ENCODE measurements around the gene GPR155. TPM values are rescaled to one million over a fixed set of nuclear protein-coding genes. Genes with fewer than 3 reads are reported as not detected.

GPR155 gene
- total and polyA plus RNA-seq, 2 experiments from 2014 or later: 1.2 to 1.3 TPM

DNA sequence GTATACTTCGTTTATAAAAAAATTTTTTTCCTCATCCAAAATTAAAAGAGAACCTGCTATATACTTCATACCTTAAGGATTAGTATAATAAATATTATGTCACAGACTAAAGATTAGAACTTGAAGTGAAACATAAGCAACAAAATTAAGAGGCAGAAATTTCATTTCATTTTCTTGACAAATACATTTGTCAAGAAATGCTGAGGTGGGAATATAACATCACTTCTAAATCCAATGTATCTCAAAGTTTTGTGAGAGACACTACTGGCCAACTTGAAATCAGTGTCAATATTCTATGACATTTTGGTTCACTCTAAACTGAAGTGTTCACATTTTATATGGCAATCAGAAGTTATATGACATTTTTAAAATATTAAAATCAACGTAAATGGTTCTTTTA lies 47.5 kb downstream of the GPR155 start:
- H3K27me3 ChIP-seq (ENCODE audit: insufficient read depth): no peaks in the 10 kb centered on the region
- DNase-seq (ENCODE audit: low spot score) (no peak), ATAC-seq (no peak)
- no peaks in the 10 kb centered on the region for H3K79me2 ChIP-seq (replicated peaks; ENCODE audit: insufficient read depth)
- H2AFZ ChIP-seq: no peak overlapping the region
- no peak for TF ChIP-seq ETS1 (IDR thresholded peaks at IDR 0.05)
- no peaks in the 10 kb centered on the region for H3K36me3 ChIP-seq (ENCODE audit: insufficient read depth)
- Mint-ChIP-seq H3K9me3 (no peaks in the 10 kb centered on the region), H3K27ac (no peak overlapping the region), H3K27me3 (ENCODE audit: insufficient read depth, low read depth, poor library complexity) (peaks cover 4% of the 10 kb centered on the region), H3K4me1 (peaks cover 4% of the 10 kb centered on the region), H3K4me3 (no peak overlapping the region), H3K36me3 (ENCODE audit: low read depth) (no peaks in the 10 kb centered on the region)
- no peak overlapping the region for H3K4me3 ChIP-seq
- H3F3A ChIP-seq (replicated peaks; ENCODE audit: low read depth): no peaks in the 10 kb centered on the region
- H3K4me2 ChIP-seq: no peak overlapping the region
- no peaks in the 10 kb centered on the region for H3K9me2 ChIP-seq (ENCODE audit: insufficient read depth)
- H3K4me1 ChIP-seq (ENCODE audit: insufficient read depth): no peaks in the 10 kb centered on the region
- H4K20me1 ChIP-seq (replicated peaks; ENCODE audit: insufficient read depth): no peaks in the 10 kb centered on the region
- H3K27ac ChIP-seq (ENCODE audit: low read depth): no peak overlapping the region

- H2AFZ ChIP-seq: no peak overlapping the region
- H3K4me2 ChIP-seq: no peak overlapping the region
- H3K9me3 Mint-ChIP-seq: no peaks in the 10 kb centered on the region; the same call in 2 of the 3 replicates
- no peaks in the 10 kb centered on the region for H3K36me3 Mint-ChIP-seq (ENCODE audit: low read depth)
- H3K27ac ChIP-seq (ENCODE audit: low read depth): no peak overlapping the region
- peaks cover 4% of the 10 kb centered on the region for H3K27me3 Mint-ChIP-seq (ENCODE audit: insufficient read depth, low read depth, poor library complexity)
- no peaks in the 10 kb centered on the region for H3K36me3 ChIP-seq (ENCODE audit: insufficient read depth)
- ATAC-seq (no peak), DNase-seq (ENCODE audit: low spot score) (no peak)
- H3K79me2 ChIP-seq (replicated peaks; ENCODE audit: insufficient read depth): no peaks in the 10 kb centered on the region
- no peak overlapping the region for H3K4me3 ChIP-seq
- H4K20me1 ChIP-seq (replicated peaks; ENCODE audit: insufficient read depth): no peaks in the 10 kb centered on the region
- no peaks in the 10 kb centered on the region for H3F3A ChIP-seq (replicated peaks; ENCODE audit: low read depth)
- H3K4me1 ChIP-seq (ENCODE audit: insufficient read depth): no peaks in the 10 kb centered on the region
- no peaks in the 10 kb centered on the region for H3K27me3 ChIP-seq (ENCODE audit: insufficient read depth)
- H3K4me1 Mint-ChIP-seq: peaks cover 4% of the 10 kb centered on the region
- no peaks in the 10 kb centered on the region for H3K9me2 ChIP-seq (ENCODE audit: insufficient read depth)
- H3K27ac Mint-ChIP-seq: no peak overlapping the region
- no peak overlapping the region for H3K4me3 Mint-ChIP-seq
- TF ChIP-seq EZH2phosphoT487 (IDR thresholded peaks at IDR 0.05; ENCODE audit: unreplicated experiment) (no peak), JUNB (IDR thresholded peaks at IDR 0.05; ENCODE audit: unreplicated experiment) (no peak), REST (IDR thresholded peaks at IDR 0.05; ENCODE audit: unreplicated experiment) (no peak), EZH2 (IDR thresholded peaks at IDR 0.05; ENCODE audit: low read depth, unreplicated experiment) (no peak), ZNF114 (CRISPR knock-in tag; IDR thresholded peaks at IDR 0.05) (no peak), ZNF462 (CRISPR knock-in tag; IDR thresholded peaks at IDR 0.05) (no peak)
- TF ChIP-seq, protein P1, sequence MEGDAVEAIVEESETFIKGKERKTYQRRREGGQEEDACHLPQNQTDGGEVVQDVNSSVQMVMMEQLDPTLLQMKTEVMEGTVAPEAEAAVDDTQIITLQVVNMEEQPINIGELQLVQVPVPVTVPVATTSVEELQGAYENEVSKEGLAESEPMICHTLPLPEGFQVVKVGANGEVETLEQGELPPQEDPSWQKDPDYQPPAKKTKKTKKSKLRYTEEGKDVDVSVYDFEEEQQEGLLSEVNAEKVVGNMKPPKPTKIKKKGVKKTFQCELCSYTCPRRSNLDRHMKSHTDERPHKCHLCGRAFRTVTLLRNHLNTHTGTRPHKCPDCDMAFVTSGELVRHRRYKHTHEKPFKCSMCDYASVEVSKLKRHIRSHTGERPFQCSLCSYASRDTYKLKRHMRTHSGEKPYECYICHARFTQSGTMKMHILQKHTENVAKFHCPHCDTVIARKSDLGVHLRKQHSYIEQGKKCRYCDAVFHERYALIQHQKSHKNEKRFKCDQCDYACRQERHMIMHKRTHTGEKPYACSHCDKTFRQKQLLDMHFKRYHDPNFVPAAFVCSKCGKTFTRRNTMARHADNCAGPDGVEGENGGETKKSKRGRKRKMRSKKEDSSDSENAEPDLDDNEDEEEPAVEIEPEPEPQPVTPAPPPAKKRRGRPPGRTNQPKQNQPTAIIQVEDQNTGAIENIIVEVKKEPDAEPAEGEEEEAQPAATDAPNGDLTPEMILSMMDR (conservative IDR thresholded peaks at IDR 0.05; ENCODE audit: low read depth in 2 of 2): no peak
These were observed 48.5 kb downstream of the GPR155 start for GRCh38 chr2:174438146-174438886.
